GM18951 (cell line): ENCODE measurements around the gene EEFSEC.

ENCODE experiments used
- POLR2A ChIP-seq: IDR thresholded peaks from 4 replicates; pipeline ENCODE4 v1.6.1; 2011; ENCODE audit warnings: mild to moderate bottlenecking; ENCODE audit not compliant: insufficient read length, insufficient read depth; ENCODE audit errors: extremely low read depth
- in situ Hi-C: fragments of 300-500 bp; cut with MboI; formaldehyde crosslinking; loops from one replicate; pipeline ENCODE4 v1.12.0; 2022; ENCODE audit warnings: low sequenced_read_pairs, mixed read lengths, inconsistent platforms; ENCODE audit not compliant: unreplicated experiment

EEFSEC gene

GRCh38 chr3:128334086-128334645 lies 180.9 kb downstream of the EEFSEC start:
- in situ Hi-C loops, result no loop called here
- TF ChIP-seq POLR2A, result no peak

- in situ Hi-C loops, result no loop called here
- TF ChIP-seq POLR2A, result no peak
These were observed 181.5 kb downstream of the EEFSEC start for GRCh38 chr3:128334766-128335165.

GRCh38 chr3:128335621-128336296 lies 182.5 kb downstream of the EEFSEC start:
- no peak for TF ChIP-seq POLR2A
- in situ Hi-C loops, result no loop called here

GRCh38 chr3:128336337-128337156 lies 183.3 kb downstream of the EEFSEC start:
- TF ChIP-seq POLR2A, result no peak
- in situ Hi-C loops, result no loop called here

GRCh38 chr3:128337305-128337704 lies 184.0 kb downstream of the EEFSEC start:
- in situ Hi-C loops, result no loop called here
- TF ChIP-seq POLR2A, result no peak

GRCh38 chr3:128338536-128339330 lies 185.5 kb downstream of the EEFSEC start:
- in situ Hi-C loops, result no loop called here
- TF ChIP-seq POLR2A, result no peak

- TF ChIP-seq POLR2A, result no peak
- in situ Hi-C loops, result no loop called here
These were observed 186.3 kb downstream of the EEFSEC start for GRCh38 chr3:128339491-128340012.

- no peak for TF ChIP-seq POLR2A
- in situ Hi-C loops, result no loop called here
These were observed 187.1 kb downstream of the EEFSEC start for GRCh38 chr3:128340198-128340903.

GRCh38 chr3:128340904-128341555 lies 187.7 kb downstream of the EEFSEC start:
- no peak for TF ChIP-seq POLR2A
- in situ Hi-C loops, result no loop called here

GRCh38 chr3:128341659-128342395 lies 188.5 kb downstream of the EEFSEC start:
- in situ Hi-C loops, result no loop called here
- no peak for TF ChIP-seq POLR2A

GRCh38 chr3:128342701-128343180 lies 189.5 kb downstream of the EEFSEC start:
- no peak for TF ChIP-seq POLR2A
- in situ Hi-C loops, result no loop called here
